ENCODE results near the gene FRMPD4.

Gene FRMPD4

GRCh38 chrX:12701628-12702027 lies 563.4 kb downstream of the FRMPD4 start:
- peak; percentile 63 for TF ChIP-seq CTCF (IDR thresholded peaks at IDR 0.05; ENCODE audit: insufficient read depth, missing control alignments)
- FAIRE-seq: peak; percentile 51
- DNase-seq (ENCODE audit: insufficient read length, low spot score): no peak

GRCh38 chrX:12702509-12703091 lies 564.3 kb downstream of the FRMPD4 start:
- DNase-seq (ENCODE audit: insufficient read length, low spot score) (no peak), FAIRE-seq (peak; percentile 63)
- no peak for TF ChIP-seq CTCF (IDR thresholded peaks at IDR 0.05; ENCODE audit: insufficient read depth, missing control alignments)

GRCh38 chrX:12704706-12705105 lies 566.4 kb downstream of the FRMPD4 start:
- DNase-seq (ENCODE audit: insufficient read length, low spot score) (no peak), FAIRE-seq (no peak)
- no peak for TF ChIP-seq CTCF (IDR thresholded peaks at IDR 0.05; ENCODE audit: insufficient read depth, missing control alignments)

GRCh38 chrX:12709047-12709446 lies 570.8 kb downstream of the FRMPD4 start:
- DNase-seq (ENCODE audit: insufficient read length, low spot score) (no peak), FAIRE-seq (no peak)

GRCh38 chrX:12711435-12712040 lies 573.3 kb downstream of the FRMPD4 start:
- FAIRE-seq (no peak), DNase-seq (ENCODE audit: insufficient read length, low spot score) (no peak)
- TF ChIP-seq CTCF (IDR thresholded peaks at IDR 0.05; ENCODE audit: insufficient read depth, missing control alignments): no peak

More at GRCh38 chrX:12709047-12709446, 570.8 kb downstream of the FRMPD4 start:
- TF ChIP-seq CTCF (IDR thresholded peaks at IDR 0.05; ENCODE audit: insufficient read depth, missing control alignments): no peak

- FAIRE-seq (no peak), DNase-seq (ENCODE audit: insufficient read length, low spot score) (no peak)
- TF ChIP-seq CTCF (IDR thresholded peaks at IDR 0.05; ENCODE audit: insufficient read depth, missing control alignments): no peak
Measured at GRCh38 chrX:12716574-12716973, 578.3 kb downstream of the FRMPD4 start.

GRCh38 chrX:12719837-12720236 lies 581.6 kb downstream of the FRMPD4 start:
- no peak for FAIRE-seq
- no peak for DNase-seq (ENCODE audit: insufficient read length, low spot score)
- no peak for TF ChIP-seq CTCF (IDR thresholded peaks at IDR 0.05; ENCODE audit: insufficient read depth, missing control alignments)

Data from D721Med (cell line).